Esophagus (tissue), 2 donors: ENCODE data around the gene MYH11. TPM values are rescaled to one million over a fixed set of nuclear protein-coding genes. Genes with fewer than 3 reads are reported as not detected.

ENCODE experiments used
- H3K27ac ChIP-seq, 2 donors: one replicate each; pipeline ENCODE4 v1.5.1; 2013; ENCODE audit warnings: low read depth in 2 of 2, mild to moderate bottlenecking in 2 of 2, inconsistent platforms in 1 of 2, low read length in 1 of 2, moderate library complexity in 1 of 2
- H3K27me3 ChIP-seq, 2 donors: one replicate each; pipeline ENCODE4 v1.6.1; 2013; ENCODE audit warnings: low read length in 2 of 2, control low read depth in 1 of 2, mild to moderate bottlenecking in 1 of 2; ENCODE audit not compliant: insufficient read depth in 2 of 2, control insufficient read depth in 1 of 2
- H3K36me3 ChIP-seq, 2 donors: one replicate each; pipeline ENCODE4 v1.6.1; 2013; ENCODE audit warnings: low read length in 1 of 2; ENCODE audit not compliant: control insufficient read depth in 2 of 2, insufficient read depth in 2 of 2
- H3K4me1 ChIP-seq, 2 donors: one replicate each; pipeline ENCODE4 v1.6.1; 2013; ENCODE audit warnings: low read length in 1 of 2; ENCODE audit not compliant: control insufficient read depth in 2 of 2, insufficient read depth in 2 of 2
- H3K4me3 ChIP-seq, 2 donors: one replicate each; pipeline ENCODE4 v1.5.1; 2013; ENCODE audit warnings: low read length in 2 of 2, mild to moderate bottlenecking in 2 of 2, low read depth in 1 of 2, moderate library complexity in 1 of 2
- H3K9me3 ChIP-seq, 2 donors: one replicate each; pipeline ENCODE4 v1.6.1; 2013; ENCODE audit warnings: mild to moderate bottlenecking in 2 of 2, low read depth in 1 of 2, low read length in 1 of 2, moderate library complexity in 1 of 2; ENCODE audit not compliant: control insufficient read depth in 2 of 2, insufficient read depth in 1 of 2
- WGBS, 2 donors: extraction: QIAGEN DNeasy Blood & Tissue Kit; methylation state at CpG; one replicate each; pipeline ENCODE4 v1.1.7; 2013; 5-methylcytosine and 5-hydroxymethylcytosine counted together
- polyA plus RNA-seq, 2 donors: library from polyadenylated mRNA; stranded (reverse); fragments of 200-250 nt; gene quantifications; one replicate each; pipeline ENCODE4 v1.2.3, GENCODE V29; 2013
- donor health status: healthy with polysubstance abuse.
- donor health status: Bipolar disorder and iron deficiency.

Gene MYH11
- polyA plus RNA-seq, 2 donors, result 120 to 421 TPM

GRCh38 chr16:15778204-15778743, 78.6 kb downstream of the MYH11 start:
- Histone ChIP-seq H3K4me3 (no peak overlapping the region), H3K27me3 (no peaks in the 10 kb centered on the region), H3K4me1 (no peaks in the 10 kb centered on the region), H3K36me3 (no peaks in the 10 kb centered on the region), H3K9me3 (peaks cover 0 to 3% of the 10 kb centered on the region in 2 donors), H3K27ac (peak overlapping the region in 1 of 2 donors; percentile 22)
- 80 to 85% methylated on average over 8 of the region's 8 CpGs for WGBS, 2 donors

- H3K36me3 ChIP-seq, result no peaks in the 10 kb centered on the region
- H3K4me1 ChIP-seq, result no peaks in the 10 kb centered on the region
- WGBS, 2 donors, result 57 to 61% methylated on average over 11 of the region's 11 CpGs
- no peaks in the 10 kb centered on the region for H3K27me3 ChIP-seq
- no peak overlapping the region for H3K4me3 ChIP-seq
- H3K9me3 ChIP-seq, result peaks cover 0 to 3% of the 10 kb centered on the region in 2 donors
- H3K27ac ChIP-seq, result no peak overlapping the region
Observed at GRCh38 chr16:15777533-15778203, 79.2 kb downstream of the MYH11 start.

- WGBS, 2 donors, result 73 to 84% methylated on average over 10 of the region's 10 CpGs
- Histone ChIP-seq H3K27me3 (no peaks in the 10 kb centered on the region), H3K36me3 (no peaks in the 10 kb centered on the region), H3K27ac (no peak overlapping the region), H3K9me3 (peaks cover 0 to 3% of the 10 kb centered on the region in 2 donors), H3K4me3 (no peak overlapping the region), H3K4me1 (no peaks in the 10 kb centered on the region)
Observed at GRCh38 chr16:15776572-15776971, 80.3 kb downstream of the MYH11 start.

GRCh38 chr16:15775663-15776304, 81.0 kb downstream of the MYH11 start:
- Histone ChIP-seq H3K27me3 (no peaks in the 10 kb centered on the region), H3K27ac (no peak overlapping the region), H3K4me3 (no peak overlapping the region), H3K36me3 (no peaks in the 10 kb centered on the region), H3K4me1 (no peaks in the 10 kb centered on the region), H3K9me3 (peaks cover 0 to 3% of the 10 kb centered on the region in 2 donors)
- WGBS, 2 donors, result 47 to 64% methylated on average over 7 of the region's 7 CpGs

GRCh38 chr16:15775209-15775608, 81.6 kb downstream of the MYH11 start:
- no peaks in the 10 kb centered on the region for H3K27me3 ChIP-seq
- H3K4me1 ChIP-seq, result no peaks in the 10 kb centered on the region
- no peak overlapping the region for H3K4me3 ChIP-seq
- no peaks in the 10 kb centered on the region for H3K36me3 ChIP-seq
- no peak overlapping the region for H3K27ac ChIP-seq
- peaks cover 0 to 3% of the 10 kb centered on the region in 2 donors for H3K9me3 ChIP-seq

GRCh38 chr16:15773968-15774367, 82.9 kb downstream of the MYH11 start:
- no peaks in the 10 kb centered on the region for H3K9me3 ChIP-seq
- no peak overlapping the region for H3K27ac ChIP-seq

GRCh38 chr16:15772579-15773293, 84.1 kb downstream of the MYH11 start:
- WGBS, 2 donors, result 80 to 83% methylated on average over 11 of the region's 11 CpGs

More at GRCh38 chr16:15773968-15774367, 82.9 kb downstream of the MYH11 start:
- H3K4me1 ChIP-seq, result no peaks in the 10 kb centered on the region
- no peaks in the 10 kb centered on the region for H3K36me3 ChIP-seq
- H3K4me3 ChIP-seq, result no peak overlapping the region
- WGBS, 2 donors, result 31 to 52% methylated on average over 6 of the region's 6 CpGs
- no peaks in the 10 kb centered on the region for H3K27me3 ChIP-seq

GRCh38 chr16:15771694-15772093, 85.1 kb downstream of the MYH11 start:
- peak overlapping the region in 1 of 2 donors; percentile 24 for H3K27ac ChIP-seq
- H3K36me3 ChIP-seq, result no peaks in the 10 kb centered on the region
- no peaks in the 10 kb centered on the region for H3K9me3 ChIP-seq
- H3K4me1 ChIP-seq, result no peaks in the 10 kb centered on the region
- no peaks in the 10 kb centered on the region for H3K27me3 ChIP-seq
- 85 to 88% methylated on average over 7 of the region's 7 CpGs for WGBS, 2 donors
- no peak overlapping the region for H3K4me3 ChIP-seq

More at GRCh38 chr16:15772579-15773293, 84.1 kb downstream of the MYH11 start:
- H3K4me3 ChIP-seq, result no peak overlapping the region
- no peaks in the 10 kb centered on the region for H3K27me3 ChIP-seq
- no peaks in the 10 kb centered on the region for H3K4me1 ChIP-seq
- no peaks in the 10 kb centered on the region for H3K9me3 ChIP-seq
- H3K36me3 ChIP-seq, result no peaks in the 10 kb centered on the region
- H3K27ac ChIP-seq, result no peak overlapping the region

- 50 to 53% methylated on average over 3 of the region's 3 CpGs for WGBS, 2 donors
- Histone ChIP-seq H3K4me3 (no peak overlapping the region), H3K9me3 (no peaks in the 10 kb centered on the region), H3K36me3 (no peaks in the 10 kb centered on the region), H3K4me1 (no peaks in the 10 kb centered on the region), H3K27ac (peak overlapping the region; percentile 14 to 56), H3K27me3 (no peaks in the 10 kb centered on the region)
Observed at GRCh38 chr16:15770512-15770911, 86.3 kb downstream of the MYH11 start.
